CD4-positive, alpha-beta T cell treated with Interleukin-15 for 1 hour (primary cell): ENCODE measurements around the gene IQGAP3.
"Not testable (repeated sequence)": the region's sequence is repeated elsewhere in the genome, so short reads cannot be mapped to it uniquely, and the experiment has no call there.

Experiments
- DNase-seq: peaks from one replicate; pipeline ENCODE4 v3.0.0-alpha.2; 2020

Gene IQGAP3

GRCh38 chr1:156571919-156572662, at the start of gene IQGAP3:
Gene IQGAP3, minus strand, starts transcription at chr1:156572565. Its CDS starts 36 bp downstream, at chr1:156572529.
- DNase-seq, result peak; percentile 87

GRCh38 chr1:156619582-156619955, 47.2 kb upstream of the IQGAP3 start:
- no peak for DNase-seq

- no peak for DNase-seq
Observed at GRCh38 chr1:156618853-156619581, 46.7 kb upstream of the IQGAP3 start, which contains the start of gene HAPLN2. Gene HAPLN2, plus strand, starts transcription at chr1:156619415. Its CDS starts 4,076 bp downstream, at chr1:156623491.

GRCh38 chr1:156616463-156616862, 44.1 kb upstream of the IQGAP3 start:
- DNase-seq, result no peak

GRCh38 chr1:156615946-156616345, 43.6 kb upstream of the IQGAP3 start:
- DNase-seq, result no peak

GRCh38 chr1:156612666-156613065, 40.3 kb upstream of the IQGAP3 start:
- no peak for DNase-seq

- not testable (repeated sequence) for DNase-seq
Observed at GRCh38 chr1:156610072-156610471, 37.7 kb upstream of the IQGAP3 start.

GRCh38 chr1:156608981-156609380, 36.6 kb upstream of the IQGAP3 start:
- peak; percentile 62 for DNase-seq

- peak; percentile 72 for DNase-seq
Observed at GRCh38 chr1:156608036-156608674, 35.8 kb upstream of the IQGAP3 start.

GRCh38 chr1:156607344-156607743, 35.0 kb upstream of the IQGAP3 start:
- peak; percentile 39 for DNase-seq

GRCh38 chr1:156602557-156602993, 30.2 kb upstream of the IQGAP3 start:
- no peak for DNase-seq

GRCh38 chr1:156601892-156602291, 29.5 kb upstream of the IQGAP3 start:
- DNase-seq, result no peak

- DNase-seq, result peak; percentile 87
Observed at GRCh38 chr1:156601122-156601830, 28.9 kb upstream of the IQGAP3 start, which contains the start of gene GPATCH4. Gene GPATCH4, minus strand, starts transcription at chr1:156601479.

GRCh38 chr1:156600733-156601121, 28.4 kb upstream of the IQGAP3 start:
- no peak for DNase-seq

- no peak for DNase-seq
Observed at GRCh38 chr1:156599811-156600210, 27.4 kb upstream of the IQGAP3 start.

- no peak for DNase-seq
Observed at GRCh38 chr1:156598731-156599432, 26.5 kb upstream of the IQGAP3 start.

- no peak for DNase-seq
Observed at GRCh38 chr1:156598125-156598524, 25.8 kb upstream of the IQGAP3 start.

GRCh38 chr1:156596426-156596825, 24.1 kb upstream of the IQGAP3 start:
- DNase-seq, result no peak

- no peak for DNase-seq
Observed at GRCh38 chr1:156595016-156595415, 22.7 kb upstream of the IQGAP3 start.

GRCh38 chr1:156594190-156594589, 21.8 kb upstream of the IQGAP3 start:
- DNase-seq, result no peak

- no peak for DNase-seq
Observed at GRCh38 chr1:156593661-156593989, 21.3 kb upstream of the IQGAP3 start.

- DNase-seq, result no peak
Observed at GRCh38 chr1:156592910-156593660, 20.7 kb upstream of the IQGAP3 start.
